ENCODE results near the gene MRPS18A. TPM values are rescaled to one million over a fixed set of nuclear protein-coding genes. Genes with fewer than 3 reads are reported as not detected.
"Not testable (repeated sequence)": the region's sequence is repeated elsewhere in the genome, so short reads cannot be mapped to it uniquely, and the experiment has no call there.

Gene MRPS18A
- total RNA-seq, 1 donor from 2014 or later, result 38.6 TPM

- intact Hi-C loops (cut with micrococcal nuclease), result no loop called here
These were observed 15.5 kb downstream of the MRPS18A start for GRCh38 chr6:43671801-43672690.

DNA sequence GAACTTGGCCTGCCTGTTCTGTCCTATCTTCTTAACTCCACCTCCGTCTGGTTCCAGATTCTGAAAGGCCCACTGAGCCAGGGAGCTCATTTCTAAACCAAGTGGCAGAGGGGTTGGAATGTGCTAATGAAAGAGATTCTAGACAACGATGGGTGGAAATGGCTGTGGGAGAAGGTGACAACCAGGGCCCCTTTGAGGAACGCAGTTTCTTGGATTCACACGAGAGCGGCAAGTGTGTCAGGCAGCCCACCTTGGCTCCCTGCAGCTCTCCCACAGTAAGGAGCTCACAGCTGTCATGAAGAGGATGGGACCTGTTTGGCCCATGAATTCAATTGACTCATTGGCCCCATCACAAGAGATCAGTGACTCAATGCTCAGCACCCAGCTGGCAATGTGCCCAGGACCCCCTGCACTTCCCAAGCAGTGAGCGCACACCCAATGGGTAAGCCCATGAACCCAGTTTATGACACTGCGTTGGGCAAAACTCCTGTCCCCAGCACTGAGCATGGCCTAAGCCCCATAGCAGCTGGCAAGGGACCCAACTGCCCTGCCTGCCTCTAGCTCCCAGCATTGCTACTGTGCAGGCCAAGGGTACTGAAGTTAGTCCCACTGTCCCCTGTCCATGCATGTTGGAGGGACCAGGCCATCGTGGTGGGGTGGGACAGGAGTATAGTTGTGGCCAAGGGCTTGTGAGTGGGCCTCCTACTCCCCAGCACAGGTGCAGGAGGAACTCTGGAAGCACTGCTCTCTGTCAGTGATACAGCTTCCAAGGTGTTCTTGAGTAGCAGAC is 16.4 kb downstream of the MRPS18A start:
- intact Hi-C loops (cut with micrococcal nuclease), result no loop called here

DNA sequence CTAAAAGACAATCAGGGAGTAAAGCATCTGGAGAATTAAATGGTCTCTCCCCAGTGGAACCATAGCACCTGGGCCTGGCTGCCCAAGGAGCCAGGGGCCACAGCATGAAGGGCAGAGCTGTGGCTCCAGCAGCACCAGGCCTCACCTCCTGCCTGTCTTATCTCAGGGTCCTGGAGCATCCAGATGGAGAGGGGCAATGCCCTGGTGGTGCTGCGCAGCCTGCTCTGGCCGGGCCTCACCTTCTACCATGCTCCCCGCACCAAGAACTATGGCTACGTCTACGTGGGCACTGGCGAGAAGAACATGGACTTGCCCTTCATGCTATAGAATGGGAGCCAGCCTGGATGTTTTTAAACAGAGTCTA is 17.0 kb downstream of the MRPS18A start:
- intact Hi-C loops (cut with micrococcal nuclease), result no loop called here

- intact Hi-C loops (cut with micrococcal nuclease), result loop anchor here (5.0 kb wide), 1 partner anchor 38 kb away; no protein-coding TSS in a partner anchor
These were observed 17.5 kb downstream of the MRPS18A start for GRCh38 chr6:43669922-43670622.

GRCh38 chr6:43669050-43669921 is 18.3 kb downstream of the MRPS18A start:
- intact Hi-C loops (cut with micrococcal nuclease), result loop anchor here (5.0 kb wide), 1 partner anchor 37 kb away; no protein-coding TSS in a partner anchor

DNA sequence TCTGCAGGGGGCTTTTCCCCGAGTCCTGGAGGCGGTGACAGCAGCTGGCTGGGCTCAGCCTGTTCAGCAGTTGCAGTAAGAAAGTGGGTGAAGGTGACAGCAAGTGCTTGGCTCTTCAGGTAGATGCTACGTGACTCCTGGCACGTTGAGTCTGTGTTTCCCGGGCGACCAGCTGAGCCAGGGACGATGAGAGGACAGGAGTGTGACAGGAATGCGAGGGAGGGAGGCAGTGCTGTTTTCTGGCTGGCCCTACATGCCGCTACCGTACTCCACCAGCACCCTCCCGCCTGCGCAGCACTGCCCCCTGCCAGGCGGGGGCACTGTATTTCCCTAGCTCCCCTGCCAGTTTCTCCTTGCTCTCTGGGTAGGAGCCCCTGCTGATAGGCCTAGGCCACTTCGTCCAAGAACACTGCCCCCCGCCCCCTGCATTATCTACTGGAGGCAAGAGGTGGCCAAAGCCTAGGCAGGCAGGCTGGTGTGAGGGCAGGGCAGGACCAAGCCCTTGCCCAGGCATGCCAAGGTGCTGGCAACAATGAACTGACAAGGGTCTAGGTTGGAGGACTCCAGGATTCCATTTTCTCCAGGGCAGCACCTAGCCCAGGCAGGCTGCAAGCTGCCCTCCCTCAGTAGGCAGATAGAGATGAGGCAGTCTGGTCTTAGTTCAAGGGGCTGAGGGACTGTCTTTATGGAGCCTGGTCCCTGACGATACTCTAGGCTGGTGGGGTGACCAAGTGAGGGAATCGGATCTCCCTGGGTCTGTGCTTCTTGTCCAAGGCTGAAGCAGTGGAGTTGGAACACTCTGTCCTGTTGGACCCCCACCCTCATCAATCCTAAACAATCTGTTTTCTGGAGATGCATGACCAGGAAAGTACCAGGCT is 19.2 kb downstream of the MRPS18A start:
- intact Hi-C loops (cut with micrococcal nuclease), result loop anchor here (5.0 kb wide), 1 partner anchor 36 kb away; no protein-coding TSS in a partner anchor

DNA sequence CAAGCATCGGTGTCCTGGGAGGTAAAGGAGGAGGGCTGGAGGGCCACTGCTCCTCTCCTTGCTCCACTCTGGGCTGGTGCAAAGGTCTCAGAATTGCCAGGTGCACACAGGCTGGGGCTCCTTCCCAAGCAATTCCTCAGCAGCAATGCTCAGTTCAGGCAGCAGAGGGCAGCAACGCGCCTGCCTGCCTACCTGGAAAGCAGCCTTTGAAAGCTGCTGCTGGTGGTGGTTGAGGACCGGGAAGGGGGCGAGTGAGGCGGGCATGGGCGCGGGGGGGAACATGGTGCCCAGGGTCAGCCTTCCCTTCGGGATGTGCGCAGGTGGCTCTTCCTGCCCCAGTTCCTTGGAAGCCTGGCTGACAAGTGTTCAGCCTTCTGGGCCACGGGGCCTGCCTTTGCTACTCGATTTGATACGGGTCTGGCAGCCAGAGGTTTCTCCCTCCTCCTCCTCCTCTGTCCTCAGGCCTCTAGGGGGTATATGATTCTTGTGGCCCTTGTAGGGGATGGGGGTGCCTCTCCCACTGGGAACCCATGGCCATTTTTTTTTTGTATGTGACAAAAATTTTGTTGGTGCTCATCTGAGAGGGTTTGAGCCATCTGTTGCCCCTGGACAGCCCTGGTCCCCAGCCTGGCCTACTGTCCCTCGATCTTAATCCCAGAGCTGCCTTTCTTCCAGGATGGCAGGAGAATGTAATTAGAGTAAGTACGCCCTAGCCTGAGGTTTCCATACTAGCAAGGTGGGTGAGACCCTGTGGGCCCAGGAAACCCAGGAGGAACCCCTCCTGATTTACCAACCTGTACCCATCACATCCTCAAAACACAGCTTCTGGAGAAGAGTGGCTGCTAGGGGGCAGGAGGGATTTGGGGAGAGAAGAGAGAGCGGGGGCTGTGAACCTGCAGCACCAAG is 20.1 kb downstream of the MRPS18A start:
- intact Hi-C loops (cut with micrococcal nuclease), result loop anchor here (1.0 to 5.0 kb wide), 5 partner anchors 35 to 412 kb away; no protein-coding TSS in a partner anchor

DNA sequence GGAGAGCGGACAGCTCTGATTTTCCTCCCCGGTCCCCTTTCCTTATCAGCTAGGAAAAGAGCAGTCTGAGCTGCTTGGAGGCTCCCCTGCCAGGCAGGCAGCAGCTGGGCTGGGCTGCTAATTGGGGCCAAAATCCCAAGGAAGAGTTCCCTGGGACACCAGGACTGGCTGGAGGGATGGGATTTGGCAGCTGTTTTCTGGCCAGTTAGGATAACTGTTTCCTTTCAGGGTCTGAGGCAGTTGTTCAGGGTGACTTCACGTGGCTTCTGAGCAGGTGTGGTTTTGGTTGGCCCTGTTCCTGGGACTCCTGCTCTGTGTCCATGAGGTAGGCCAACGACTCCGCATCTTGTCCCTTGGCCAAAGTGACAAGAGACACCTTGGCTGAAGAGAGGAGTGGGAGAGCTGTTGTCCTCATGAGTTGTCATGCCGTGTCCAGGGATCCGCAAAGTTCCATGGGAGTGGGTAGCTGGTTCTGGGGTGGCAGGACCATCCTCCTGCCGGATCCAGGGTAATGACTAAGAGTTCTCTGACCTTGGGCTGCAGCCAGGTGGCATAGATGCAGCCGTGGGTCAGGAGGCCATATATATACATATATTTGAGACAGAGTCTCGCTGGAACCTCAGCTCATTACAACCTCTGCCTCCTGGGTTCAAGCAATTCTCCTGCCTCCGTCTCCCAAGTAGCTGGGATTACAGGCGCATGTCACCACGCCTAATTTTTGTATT is 21.2 kb downstream of the MRPS18A start:
- intact Hi-C loops (cut with micrococcal nuclease), result loop anchor here (5.0 kb wide), 1 partner anchor 34 kb away; no protein-coding TSS in a partner anchor

DNA sequence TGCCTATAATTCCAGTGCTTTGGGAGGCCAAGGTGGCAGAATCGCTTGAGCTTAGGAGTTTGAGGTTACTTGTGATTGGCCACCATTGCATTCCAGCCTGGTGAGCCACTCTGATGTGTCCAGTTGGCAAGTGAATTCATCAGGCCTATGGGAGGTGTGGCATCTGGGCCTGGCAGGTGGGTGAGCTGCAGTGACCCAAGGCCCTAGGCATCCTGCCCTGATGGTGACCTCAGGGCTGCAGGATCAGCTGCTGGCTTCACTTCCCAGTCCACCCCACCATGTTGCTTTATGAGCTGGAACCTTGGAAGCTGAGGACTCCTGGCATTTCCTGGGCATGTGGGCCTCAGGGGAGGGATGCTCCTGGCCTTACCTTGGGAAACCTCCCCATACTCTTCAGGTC is 22.2 kb downstream of the MRPS18A start:
- intact Hi-C loops (cut with micrococcal nuclease), result loop anchor here (5.0 kb wide), 1 partner anchor 33 kb away; no protein-coding TSS in a partner anchor

- intact Hi-C loops (cut with micrococcal nuclease), result not testable (repeated sequence)
These were observed 24.6 kb downstream of the MRPS18A start for GRCh38 chr6:43662948-43663347.

GRCh38 chr6:43658161-43658560 is 29.4 kb downstream of the MRPS18A start:
- intact Hi-C loops (cut with micrococcal nuclease), result no loop called here

GRCh38 chr6:43657221-43657802 is 30.3 kb downstream of the MRPS18A start:
- intact Hi-C loops (cut with micrococcal nuclease), result no loop called here

DNA sequence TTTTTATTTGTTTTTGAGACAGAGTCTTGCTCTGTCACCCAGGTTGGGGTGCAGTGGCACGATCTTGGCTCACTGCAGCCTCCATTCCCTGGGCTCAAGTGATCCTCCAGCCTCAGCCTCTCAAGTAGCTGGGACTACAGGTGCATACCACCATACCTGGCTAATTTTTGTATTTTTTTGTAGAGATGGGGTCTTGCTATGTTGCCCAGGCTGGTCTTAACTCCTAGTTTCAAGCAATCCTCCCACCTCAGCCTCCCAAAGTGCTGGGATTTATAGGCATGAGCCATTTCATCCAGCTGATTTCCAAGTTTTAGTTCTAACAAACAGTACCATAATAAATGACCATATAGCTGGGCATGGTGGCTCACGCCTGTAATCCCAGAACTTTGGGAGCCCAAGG is 34.8 kb downstream of the MRPS18A start:
- intact Hi-C loops (cut with micrococcal nuclease), result not testable (repeated sequence)

DNA sequence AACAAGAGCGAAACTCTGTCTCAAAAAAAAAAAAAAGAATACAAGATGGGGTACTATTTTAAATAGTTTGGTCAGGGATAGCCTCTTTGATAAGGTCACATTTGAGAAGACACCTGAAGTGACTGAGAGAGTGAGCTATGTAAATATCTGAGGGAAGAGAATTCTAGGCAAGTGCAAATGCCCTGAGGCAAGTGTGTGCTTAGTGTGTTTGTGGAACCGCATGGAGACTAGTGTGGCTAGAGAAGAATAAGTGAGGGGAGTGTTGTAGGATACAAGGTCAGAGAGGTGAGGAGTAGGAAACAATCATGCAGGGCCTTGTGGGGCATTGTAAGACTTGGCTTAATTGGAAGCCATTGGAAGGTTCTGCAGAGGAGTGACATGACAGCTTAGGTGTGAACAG is 39.3 kb downstream of the MRPS18A start:
- intact Hi-C loops (cut with micrococcal nuclease), result no loop called here

GRCh38 chr6:43647613-43648012 is 40.0 kb downstream of the MRPS18A start:
- intact Hi-C loops (cut with micrococcal nuclease), result no loop called here

GRCh38 chr6:43645613-43645964 is 42.0 kb downstream of the MRPS18A start:
- intact Hi-C loops (cut with micrococcal nuclease), result loop anchor here (1.0 kb wide), 1 partner anchor 16 kb away; the partner anchor contains the start of gene GTPBP2

DNA sequence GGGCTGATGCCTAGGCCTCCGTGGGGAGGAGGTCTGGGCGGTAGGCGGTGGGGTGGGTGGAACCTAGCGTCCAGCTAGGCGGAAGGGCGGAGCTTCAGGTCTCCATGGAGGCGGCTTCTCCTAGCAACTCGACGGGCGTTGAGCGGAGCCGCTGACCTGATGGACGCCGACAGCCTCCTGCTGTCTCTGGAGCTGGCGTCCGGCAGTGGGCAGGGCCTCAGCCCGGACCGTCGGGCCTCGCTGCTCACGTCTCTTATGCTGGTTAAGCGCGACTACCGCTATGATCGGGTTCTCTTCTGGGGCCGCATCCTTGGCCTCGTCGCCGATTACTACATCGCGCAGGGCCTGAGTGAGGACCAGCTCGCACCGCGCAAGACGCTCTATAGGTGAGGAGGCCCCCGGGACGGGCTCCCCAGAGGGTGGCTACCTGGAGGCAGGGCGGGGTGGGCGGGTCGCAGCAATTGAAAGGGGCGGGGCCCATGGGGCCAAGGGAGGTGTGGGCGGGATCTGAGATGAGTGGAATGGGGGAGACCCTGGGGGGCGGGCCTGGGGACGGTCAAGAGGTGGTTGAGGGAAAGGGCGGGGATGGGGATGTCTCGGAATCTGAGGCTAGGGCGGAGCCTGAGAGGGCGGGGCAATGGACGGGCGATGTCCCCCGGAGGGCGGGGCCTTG is 42.5 kb downstream of the MRPS18A start, which contains the start of gene RSPH9:
Gene RSPH9 (plus strand): TSS at position 97 of the 673 bp plus-strand sequence. CDS start 63 bp downstream, at position 160.
- intact Hi-C loops (cut with micrococcal nuclease), result loop anchor here (1.0 kb wide), 1 partner anchor 16 kb away; the partner anchor contains the start of gene GTPBP2
